Endothelial cell of umbilical vein (primary cell): ENCODE data around the gene CHSY1. TPM values are rescaled to one million over a fixed set of nuclear protein-coding genes. Genes with fewer than 3 reads are reported as not detected.

Source experiments
- BruUV-seq: library from RNA; stranded (reverse); fragments of 400-500 nt; replicated peaks from 2 replicates; lab custom pipeline; 2021; lab: Mats Ljungman, UMichigan
- CTCF ChIA-PET: fragments of 300-600, 350-600 bp; sonication (Branson Sonifier 250); formaldehyde crosslinking; loops from one replicate; lab custom pipeline; 2021; ENCODE audit warnings: antibody characterized with exemption, inconsistent platforms; lab: Charles Lee
- POLR2A ChIA-PET: fragments of 300-600, 350-600 bp; sonication (Branson Sonifier 250); formaldehyde crosslinking; loops from one replicate; lab custom pipeline; 2021; ENCODE audit warnings: antibody characterized with exemption, inconsistent platforms; lab: Charles Lee
- DNase-seq: peaks from one replicate; pipeline ENCODE4 v3.0.0-alpha.2; 2011; ENCODE audit warnings: low read depth, low spot score
- FAIRE-seq: peaks from 2 replicates; lab custom pipeline; 2011; peaks lifted over from hg19 to GRCh38; lab: Jason Lieb, UNC
- H2AFZ ChIP-seq: 2 replicates; pipeline ENCODE4 v1.6.0; 2012; ENCODE audit warnings: low read depth, low read length, control low read depth, inconsistent platforms
- H3K27ac ChIP-seq: 2 replicates; pipeline ENCODE4 v1.5.1; 2011; ENCODE audit warnings: low read depth, mild to moderate bottlenecking, control low read depth, low read length, moderate library complexity; ENCODE audit not compliant: insufficient read depth
- H3K27me3 ChIP-seq, 2 experiments: 2 replicates each; pipeline versions ENCODE4 v1.6.0 to v1.6.1; 2011; ENCODE audit warnings: low read length in 2 of 2, mixed read lengths in 1 of 2; ENCODE audit not compliant: control insufficient read depth in 2 of 2, insufficient read depth in 2 of 2
- H3K36me3 ChIP-seq, 2 experiments: 2 replicates in 1 of 2; 3 replicates in 1 of 2; pipeline ENCODE4 v1.5.1; 2011; ENCODE audit warnings: low read length in 2 of 2, mild to moderate bottlenecking in 1 of 2, moderate library complexity in 1 of 2; ENCODE audit not compliant: control insufficient read depth in 2 of 2, insufficient read depth in 2 of 2; ENCODE audit errors: extremely low read depth in 1 of 2
- H3K4me1 ChIP-seq: 3 replicates; pipeline ENCODE4 v1.5.1; 2011; ENCODE audit warnings: mild to moderate bottlenecking, low read length; ENCODE audit not compliant: control insufficient read depth, insufficient read depth; ENCODE audit errors: extremely low read depth
- H3K4me2 ChIP-seq: 2 replicates; pipeline ENCODE4 v1.6.1; 2011; ENCODE audit warnings: low read length, control low read depth, mixed read lengths; ENCODE audit not compliant: insufficient read depth
- H3K4me3 ChIP-seq, 3 experiments: fragments of 200-600 bp in 1 of 3; sonication (generic), shearing (Covaris generic) in 1 of 3; replicated peaks in 1 of 3; 2 replicates each; pipeline ENCODE4 v1.5.1; 2011 to 2016; ENCODE audit warnings: control low read depth in 3 of 3, low read length in 3 of 3, mild to moderate bottlenecking in 2 of 3, inconsistent platforms in 1 of 3, low read depth in 1 of 3, moderate library complexity in 1 of 3; ENCODE audit not compliant: insufficient read depth in 1 of 3
- H3K79me2 ChIP-seq: 2 replicates; pipeline ENCODE4 v1.6.0; 2012; ENCODE audit warnings: low read length, inconsistent platforms; ENCODE audit not compliant: control insufficient read depth, insufficient read depth
- H3K9ac ChIP-seq: replicated peaks from 2 replicates; pipeline ENCODE3; 2011; ENCODE audit warnings: low read length, control low read depth; ENCODE audit not compliant: insufficient read depth; ENCODE audit errors: extremely low read depth
- H3K9me1 ChIP-seq: replicated peaks from 3 replicates; pipeline ENCODE4 v1.6.0; 2011; ENCODE audit warnings: mild to moderate bottlenecking, low read length; ENCODE audit not compliant: control insufficient read depth, insufficient read depth; ENCODE audit errors: extremely low read depth
- H3K9me3 ChIP-seq: replicated peaks from 2 replicates; pipeline ENCODE4 v1.5.1; 2012; ENCODE audit warnings: low read length, inconsistent platforms; ENCODE audit not compliant: control insufficient read depth, insufficient read depth
- H4K20me1 ChIP-seq: replicated peaks from 2 replicates; pipeline ENCODE3; 2011; ENCODE audit warnings: mild to moderate bottlenecking, low read length; ENCODE audit not compliant: control insufficient read depth, insufficient read depth; ENCODE audit errors: extremely low read depth
- EZH2 ChIP-seq: IDR thresholded peaks from 2 replicates; pipeline ENCODE4 v1.6.1; 2012; ENCODE audit warnings: borderline replicate concordance, low read depth, mild to moderate bottlenecking, moderate library complexity, low read length, inconsistent platforms; ENCODE audit not compliant: severe bottlenecking
- FOS ChIP-seq: IDR thresholded peaks from 2 replicates; pipeline ENCODE4 v1.6.1; 2011; ENCODE audit warnings: mild to moderate bottlenecking, low read length, moderate library complexity, borderline replicate concordance; ENCODE audit not compliant: insufficient read depth
- GATA2 ChIP-seq: IDR thresholded peaks from 2 replicates; pipeline ENCODE4 v1.7.0; 2011; ENCODE audit warnings: low read depth, mild to moderate bottlenecking, moderate library complexity, mixed read lengths, low read length; ENCODE audit not compliant: insufficient read length, insufficient read depth
- JUN ChIP-seq: IDR thresholded peaks from 2 replicates; pipeline ENCODE4 v1.6.1; 2011; ENCODE audit warnings: borderline replicate concordance, low read depth; ENCODE audit not compliant: insufficient read length, insufficient read depth
- MYC ChIP-seq: IDR thresholded peaks from one replicate; pipeline ENCODE4 v1.6.1; 2011; ENCODE audit warnings: mild to moderate bottlenecking, low read depth, low read length
- POLR2A ChIP-seq: IDR thresholded peaks from 2 replicates; pipeline ENCODE4 v1.6.1; 2012; ENCODE audit warnings: low read depth, mild to moderate bottlenecking, control low read depth, low read length
- POLR2AphosphoS5 ChIP-seq: IDR thresholded peaks from 2 replicates; pipeline ENCODE4 v1.6.1; 2012; ENCODE audit warnings: low read depth, mild to moderate bottlenecking, control low read depth, low read length, moderate library complexity; ENCODE audit not compliant: insufficient read depth
- dilution Hi-C: fragments of 300-500 bp; cut with MboI; formaldehyde crosslinking; loops from one replicate; pipeline ENCODE4 v1.15.0; 2019; ENCODE audit warnings: low sequenced_read_pairs; ENCODE audit not compliant: extremely low pct_ligation_motif_present
- intact Hi-C: fragments of 100-400 bp; cut with micrococcal nuclease; formaldehyde crosslinking; loops from one replicate; pipeline ENCODE4 v1.10.0; 2022
- polyA plus RNA-seq, 4 experiments: library from polyadenylated mRNA; depleted of rRNA in 3 of 4; stranded (reverse) in 3 of 4; unstranded in 1 of 4; fragments of >200 nt; gene quantifications; 2 replicates each; pipeline versions ENCODE4 v1.2.1 to v1.2.3, GENCODE V29; 2011 to 2012; ENCODE audit warnings: missing spikeins in 1 of 4
- total RNA-seq: library from RNA; stranded (reverse); gene quantifications from 2 replicates; pipeline ENCODE4 v1.2.3, GENCODE V29; 2021
- TF ChIP-seq, protein P1 (sequence below): IDR thresholded peaks from 2 replicates; pipeline ENCODE4 v1.6.1; 2011; ENCODE audit not compliant: insufficient read depth, insufficient read length
- TF ChIP-seq, protein P2 (sequence below), 2 donors: IDR thresholded peaks; 1 replicate in 1 of 2; 2 replicates in 1 of 2; pipeline ENCODE4 v1.5.1; 2011; ENCODE audit warnings: low read length in 2 of 2, mild to moderate bottlenecking in 2 of 2, moderate library complexity in 2 of 2, control low read depth in 1 of 2, inconsistent platforms in 1 of 2, low read depth in 1 of 2; ENCODE audit not compliant: insufficient read depth in 1 of 2; ENCODE audit errors: extremely low read depth in 1 of 2

Gene CHSY1
- total and polyA plus RNA-seq, 2 donors (not counting 3 experiments of a cell fraction or from before 2014, with no cell fraction given): 23.7 to 50.8 TPM

DNA sequence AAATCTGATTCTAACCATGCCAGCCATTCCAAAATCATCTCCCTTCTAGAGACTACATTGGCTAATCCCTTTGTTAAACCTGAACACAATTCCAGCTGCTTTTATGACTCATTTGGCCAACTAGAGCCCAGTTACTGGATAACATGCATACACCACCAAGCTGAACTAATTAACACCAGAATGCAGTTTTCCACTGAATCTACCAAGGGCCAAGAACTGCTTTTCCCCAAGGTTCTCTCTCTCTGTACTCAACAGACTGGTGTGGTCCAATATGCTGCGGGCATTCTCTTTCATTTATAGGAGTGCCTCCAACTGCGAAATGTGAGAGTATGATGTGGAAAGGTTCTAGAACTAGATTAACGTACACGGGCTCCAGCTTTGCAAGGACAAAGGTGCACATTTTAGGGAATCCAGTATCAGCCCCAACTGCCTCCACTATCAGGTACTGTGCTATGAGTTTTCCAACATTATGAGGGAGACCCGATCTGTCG is 1.5 kb downstream of the CHSY1 start:
- FAIRE-seq: peak; percentile 94
- Histone ChIP-seq H3K27ac (peak overlapping the region; percentile 26), H3K4me2 (peak overlapping the region; percentile 73), H3K9me1 (no peaks in the 10 kb centered on the region), H3K79me2 (peaks cover 55% of the 10 kb centered on the region), H3K4me1 (peaks cover 41% of the 10 kb centered on the region), H2AFZ (no peak overlapping the region), H3K9ac (peak overlapping the region; percentile 61), H3K9me3 (no peaks in the 10 kb centered on the region), H3K4me3 (peak overlapping the region; percentile 10 to 86 (median 83)), H3K36me3 (no peaks in the 10 kb centered on the region), H3K27me3 (no peaks in the 10 kb centered on the region), H4K20me1 (peaks cover 4% of the 10 kb centered on the region)
- BruUV-seq: TSS peak; percentile 48
- ChIA-PET CTCF (interaction anchor here (1.2 to 3.0 kb wide), 9 partner anchors 11 to 242 kb away, joined by 3 to 22 read pairs (median 6); no protein-coding TSS in a partner anchor), POLR2A (interaction anchor here (0.6 kb wide), 1 partner anchor 129 kb away, joined by 6 read pairs; no protein-coding TSS in a partner anchor)
- dilution Hi-C loops (no loop called here), intact Hi-C loops (loop anchor here (1.0 to 10.0 kb wide), 4 partner anchors 49 to 646 kb away; partner anchors contain the start of genes ASB7 and LINS1)
- TF ChIP-seq FOS (peak; percentile 70), JUN (peak; percentile 69), POLR2A (no peak)
- DNase-seq: peak; percentile 72

DNA sequence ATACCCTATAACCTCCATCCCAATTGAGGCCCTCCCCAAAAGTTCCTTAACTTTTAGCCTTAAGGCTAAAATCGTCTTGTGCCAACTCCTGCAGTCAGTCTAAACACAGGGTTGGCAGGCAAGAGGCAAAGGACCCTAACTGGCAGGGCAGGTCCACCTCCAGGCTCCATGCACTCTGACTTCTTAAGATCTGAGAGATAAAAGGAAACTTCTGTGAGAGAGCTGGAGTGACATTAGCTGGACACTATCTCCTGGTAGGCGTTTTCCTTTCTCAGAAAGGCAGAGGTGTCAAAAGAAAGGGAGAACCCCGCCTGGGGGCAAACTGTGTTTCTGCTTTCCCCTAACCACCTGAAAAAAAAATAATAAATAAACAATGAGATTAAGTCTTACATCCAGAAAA is 3.6 kb downstream of the CHSY1 start:
- ChIA-PET POLR2A (interaction anchor here (0.8 kb wide), 1 partner anchor 65 kb away, joined by 4 read pairs; no protein-coding TSS in a partner anchor), CTCF (interaction anchor here (0.8 to 1.2 kb wide), 3 partner anchors 9 to 127 kb away, joined by 3 to 4 read pairs (median 3); no protein-coding TSS in a partner anchor)
- DNase-seq: no peak
- Histone ChIP-seq H3K4me1 (peaks cover 50% of the 10 kb centered on the region), H3K9ac (no peak overlapping the region), H3K79me2 (peaks cover 76% of the 10 kb centered on the region), H4K20me1 (peaks cover 9% of the 10 kb centered on the region), H3K27me3 (no peaks in the 10 kb centered on the region), H3K36me3 (no peaks in the 10 kb centered on the region), H2AFZ (no peak overlapping the region), H3K27ac (no peak overlapping the region), H3K9me1 (no peaks in the 10 kb centered on the region), H3K9me3 (no peaks in the 10 kb centered on the region), H3K4me2 (no peak overlapping the region), H3K4me3 (no peak overlapping the region)
- intact Hi-C loops (no loop called here), dilution Hi-C loops (no loop called here)
- no peak for FAIRE-seq
- no TSS peak for BruUV-seq
- TF ChIP-seq, protein P1, sequence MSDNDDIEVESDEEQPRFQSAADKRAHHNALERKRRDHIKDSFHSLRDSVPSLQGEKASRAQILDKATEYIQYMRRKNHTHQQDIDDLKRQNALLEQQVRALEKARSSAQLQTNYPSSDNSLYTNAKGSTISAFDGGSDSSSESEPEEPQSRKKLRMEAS: no peak
- TF ChIP-seq POLR2AphosphoS5 (no peak), POLR2A (no peak), GATA2 (no peak), FOS (no peak), EZH2 (no peak), MYC (no peak), JUN (no peak)
- TF ChIP-seq, protein P2, sequence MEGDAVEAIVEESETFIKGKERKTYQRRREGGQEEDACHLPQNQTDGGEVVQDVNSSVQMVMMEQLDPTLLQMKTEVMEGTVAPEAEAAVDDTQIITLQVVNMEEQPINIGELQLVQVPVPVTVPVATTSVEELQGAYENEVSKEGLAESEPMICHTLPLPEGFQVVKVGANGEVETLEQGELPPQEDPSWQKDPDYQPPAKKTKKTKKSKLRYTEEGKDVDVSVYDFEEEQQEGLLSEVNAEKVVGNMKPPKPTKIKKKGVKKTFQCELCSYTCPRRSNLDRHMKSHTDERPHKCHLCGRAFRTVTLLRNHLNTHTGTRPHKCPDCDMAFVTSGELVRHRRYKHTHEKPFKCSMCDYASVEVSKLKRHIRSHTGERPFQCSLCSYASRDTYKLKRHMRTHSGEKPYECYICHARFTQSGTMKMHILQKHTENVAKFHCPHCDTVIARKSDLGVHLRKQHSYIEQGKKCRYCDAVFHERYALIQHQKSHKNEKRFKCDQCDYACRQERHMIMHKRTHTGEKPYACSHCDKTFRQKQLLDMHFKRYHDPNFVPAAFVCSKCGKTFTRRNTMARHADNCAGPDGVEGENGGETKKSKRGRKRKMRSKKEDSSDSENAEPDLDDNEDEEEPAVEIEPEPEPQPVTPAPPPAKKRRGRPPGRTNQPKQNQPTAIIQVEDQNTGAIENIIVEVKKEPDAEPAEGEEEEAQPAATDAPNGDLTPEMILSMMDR (IDR thresholded peaks at IDR 0.05; ENCODE audit: extremely low read depth in 1 of 2, insufficient read depth in 1 of 2, low read depth in 1 of 2, low read length in 2 of 2): no peak
